GM18517 (cell line): ENCODE data around the gene TMEM132D.

Source experiments
- ATAC-seq: cut with Tn5 transposase; IDR thresholded peaks from one replicate; pipeline ENCODE4 v1.9.1; 2021; ENCODE audit warnings: mild to moderate bottlenecking, moderate library complexity; ENCODE audit not compliant: unreplicated experiment

Gene TMEM132D

DNA sequence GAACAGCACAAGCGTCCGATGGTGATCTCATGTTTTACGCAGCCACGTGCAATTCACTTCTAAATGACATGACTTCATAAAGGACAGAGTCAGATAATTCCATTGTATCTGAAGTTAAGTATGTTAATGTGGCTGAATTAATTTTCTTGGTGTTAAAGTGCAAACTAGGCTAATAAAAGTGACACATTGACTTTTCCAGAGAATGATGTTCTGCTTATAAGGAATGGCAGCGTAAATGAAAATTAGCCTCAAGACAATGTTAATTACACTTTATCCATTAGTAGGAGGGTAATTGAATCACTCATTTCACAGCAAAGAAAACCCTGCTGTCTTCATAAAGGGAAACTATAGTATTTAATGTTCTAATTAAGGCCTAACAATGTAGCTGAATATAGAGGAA is 624.1 kb downstream of the TMEM132D start:
- no peak for ATAC-seq

DNA sequence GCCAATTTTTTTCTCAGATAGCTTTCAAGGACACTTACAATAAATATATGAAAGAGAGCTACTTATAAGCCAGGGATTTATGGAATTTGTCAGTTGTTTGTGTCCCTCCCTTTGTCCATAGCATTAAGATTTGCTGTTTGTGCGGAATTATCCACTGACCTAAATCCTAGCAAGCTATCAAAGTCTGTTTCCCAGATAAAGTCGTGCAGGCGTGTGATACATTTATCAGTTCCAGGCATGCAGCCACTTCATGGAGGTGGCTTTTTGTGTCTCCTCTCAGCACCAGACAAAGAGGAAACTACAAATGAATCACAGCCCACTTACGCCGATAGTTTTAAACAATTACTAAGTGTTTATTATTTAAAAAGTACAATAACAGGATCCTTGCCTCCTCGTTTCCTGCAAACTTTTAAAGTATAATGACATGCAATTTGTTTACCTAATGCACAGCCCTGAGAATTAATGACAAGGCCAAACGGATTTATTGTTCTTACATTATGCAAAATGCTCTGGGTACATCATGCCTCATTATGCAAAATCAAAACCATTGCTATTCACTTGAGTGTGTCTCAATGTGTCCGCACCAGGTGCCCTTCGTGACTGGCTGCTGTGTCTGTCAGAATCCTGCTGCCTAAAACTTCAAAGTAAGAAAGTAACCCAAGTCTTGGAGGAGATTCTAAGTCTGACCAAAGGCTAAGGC is 627.3 kb downstream of the TMEM132D start:
- ATAC-seq = no peak

DNA sequence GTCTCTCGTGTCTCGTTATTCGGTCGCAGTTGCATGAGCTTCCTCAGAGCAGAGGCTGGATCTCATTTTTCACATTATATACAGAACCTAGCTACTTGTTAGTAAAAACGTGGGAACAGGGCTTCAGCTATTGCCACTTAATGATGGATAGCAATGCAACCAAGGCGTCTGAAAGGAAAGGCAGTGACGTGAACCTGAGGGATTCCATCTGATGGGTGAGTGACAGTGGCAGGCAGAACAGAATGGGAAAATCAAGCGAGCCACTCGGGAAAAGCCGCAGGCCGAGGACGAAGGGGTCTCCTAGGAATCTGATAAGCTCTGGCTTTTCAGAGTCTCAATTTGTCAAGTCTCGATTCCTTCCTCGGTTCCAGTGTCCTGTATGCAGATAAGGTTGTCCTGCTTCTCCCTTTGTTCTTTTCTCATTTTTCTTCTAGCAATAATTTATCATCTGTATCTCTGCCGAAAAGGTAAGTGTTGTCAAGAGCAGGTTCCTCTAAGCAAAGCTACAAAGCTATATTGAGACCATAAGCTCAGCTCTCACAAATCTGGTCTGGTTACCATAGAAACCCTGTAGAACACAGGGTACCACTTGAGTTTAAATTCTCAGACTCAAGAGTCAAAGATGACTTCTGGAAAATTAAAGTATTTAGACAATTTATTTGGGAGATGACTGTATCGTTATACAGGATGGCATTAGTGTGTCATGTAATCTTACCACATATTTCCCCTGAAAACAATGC is 633.9 kb downstream of the TMEM132D start:
- no peak for ATAC-seq

DNA sequence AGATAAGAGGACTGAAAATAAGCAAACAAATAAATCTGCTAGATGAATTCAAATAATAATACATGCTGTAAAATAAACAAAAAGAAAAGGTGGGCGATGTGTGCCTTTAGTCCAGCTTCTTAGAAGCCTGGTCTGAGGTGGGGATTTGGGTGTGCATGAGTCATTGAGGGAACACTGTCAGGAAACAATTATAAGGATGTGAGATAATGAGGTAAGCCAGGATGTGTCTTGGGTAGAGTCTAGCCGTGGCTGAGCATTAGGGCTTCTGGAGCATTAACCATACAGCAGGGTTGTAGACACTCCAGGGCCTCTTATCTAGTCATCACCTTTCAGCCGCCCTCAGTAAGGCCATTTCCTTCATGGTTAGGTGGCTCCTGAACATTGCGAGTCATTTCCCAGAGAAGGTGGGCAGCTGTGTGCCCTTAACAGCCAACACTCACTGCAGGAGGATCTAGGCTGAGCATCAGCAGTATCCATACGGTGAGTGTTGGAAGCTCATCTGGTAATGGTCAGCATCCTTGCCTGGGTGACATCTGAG is 645.0 kb downstream of the TMEM132D start:
- ATAC-seq = no peak

DNA sequence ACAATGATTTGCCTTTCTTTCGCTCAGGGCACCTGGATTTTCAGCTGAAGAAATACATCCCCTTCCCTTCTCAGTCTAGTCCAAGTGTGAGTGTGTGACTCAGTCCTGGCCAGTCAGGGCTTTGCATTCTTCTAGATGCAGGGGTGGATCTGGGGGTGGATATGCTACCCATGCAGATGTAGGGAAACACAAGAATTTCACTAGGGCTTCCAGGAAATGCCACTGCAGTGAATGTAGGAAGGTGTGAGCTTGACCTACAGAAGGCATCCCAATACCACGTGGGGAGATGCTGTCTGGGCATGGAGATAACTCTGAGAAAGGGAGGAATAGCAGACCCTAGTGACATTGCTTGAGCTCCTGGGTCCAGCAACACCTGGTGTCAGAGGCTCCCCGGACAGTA is 646.3 kb downstream of the TMEM132D start:
- no peak for ATAC-seq

DNA sequence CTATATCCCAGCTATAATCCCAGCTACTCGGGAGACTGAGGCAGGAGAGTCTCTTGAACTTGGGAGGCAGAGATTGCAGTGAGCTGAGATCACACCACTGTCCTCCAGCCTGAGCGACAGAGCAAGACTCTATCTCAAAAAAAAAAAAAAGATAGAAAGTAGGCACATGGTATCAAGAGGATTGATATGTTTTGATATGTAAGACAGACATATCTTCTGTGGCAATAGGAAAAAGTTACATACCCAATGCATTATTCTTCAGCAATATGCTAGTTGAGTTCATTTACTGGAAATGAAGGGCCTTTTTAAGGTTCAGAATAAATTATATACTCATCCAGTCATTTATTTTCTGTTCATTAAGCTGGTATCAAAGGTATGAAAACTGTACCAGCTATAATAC is 657.2 kb downstream of the TMEM132D start:
- ATAC-seq = no peak

DNA sequence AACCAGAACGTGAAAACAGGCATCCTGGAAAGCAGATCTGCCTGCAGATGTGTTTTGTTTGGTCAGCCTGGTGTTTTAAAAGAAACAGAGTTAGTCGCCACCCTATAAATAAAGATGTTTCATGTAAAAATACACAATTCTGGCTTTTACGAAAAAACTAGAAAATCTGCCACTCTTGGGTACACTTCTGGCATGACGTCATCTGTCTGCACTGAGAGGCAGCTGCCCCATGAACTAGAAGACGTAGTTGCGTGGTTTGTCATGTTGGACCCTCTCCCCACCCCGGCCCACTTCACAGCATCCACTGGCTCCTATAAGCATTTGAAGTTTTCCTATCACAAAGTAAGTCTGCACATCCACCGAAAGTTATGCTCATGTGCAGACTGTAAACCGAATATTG is 658.1 kb downstream of the TMEM132D start:
- no peak for ATAC-seq

DNA sequence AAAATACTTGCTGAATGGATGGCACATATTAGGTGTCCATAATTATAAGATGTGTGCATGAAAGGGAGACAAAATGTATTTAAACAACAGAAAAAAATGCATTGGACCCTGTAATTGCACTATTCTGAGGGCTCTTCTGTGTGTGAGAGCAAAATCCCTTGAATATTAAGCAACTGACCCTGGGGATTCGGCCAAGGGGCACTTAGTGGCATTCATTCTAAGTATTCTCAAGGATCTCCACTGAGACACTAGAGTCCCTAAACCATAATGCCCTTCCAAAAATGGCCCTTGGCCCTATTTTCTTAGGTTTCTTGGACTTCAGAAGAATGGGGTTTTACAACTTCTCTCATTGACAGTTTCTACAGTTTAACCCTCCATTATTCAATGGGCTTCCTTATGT is 662.0 kb downstream of the TMEM132D start:
- no peak for ATAC-seq

DNA sequence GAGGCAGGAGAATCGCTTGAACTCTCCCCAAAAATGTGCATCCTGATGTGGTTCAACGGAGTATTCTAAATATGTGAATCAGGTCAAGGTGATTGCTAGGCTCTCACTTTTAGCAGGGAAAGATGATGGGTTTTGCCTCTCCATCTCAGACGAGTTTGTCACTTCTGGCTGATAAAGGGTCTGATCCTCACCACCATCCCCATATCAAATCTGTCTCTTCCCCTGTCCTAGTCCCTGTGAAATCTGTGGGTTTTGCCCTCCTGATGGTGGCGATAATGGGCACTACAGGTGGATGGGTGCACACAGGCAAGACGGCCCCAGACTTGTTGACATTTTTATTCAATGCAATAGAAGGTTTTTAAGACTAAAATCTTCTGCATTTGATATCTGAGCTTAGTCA is 665.9 kb downstream of the TMEM132D start:
- ATAC-seq = no peak

DNA sequence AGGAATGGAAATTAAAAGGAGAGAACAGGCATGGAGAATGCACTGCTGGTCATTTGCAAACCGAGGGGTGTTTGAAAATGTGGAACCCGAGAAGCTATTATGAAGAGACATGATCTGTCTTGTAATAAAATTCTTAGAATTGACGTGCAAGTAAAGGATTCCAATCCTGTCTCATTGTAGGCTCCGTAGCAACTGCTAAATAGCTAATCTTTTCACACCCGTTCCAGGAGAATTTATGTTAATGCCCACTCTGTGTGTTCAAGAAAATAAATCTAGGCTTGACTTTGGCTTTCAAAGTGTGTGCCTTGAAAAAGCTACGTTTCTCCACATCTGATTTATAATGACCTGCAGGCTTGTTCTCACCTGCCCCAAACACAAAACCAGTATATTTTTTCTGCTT is 669.6 kb downstream of the TMEM132D start:
- no peak for ATAC-seq

DNA sequence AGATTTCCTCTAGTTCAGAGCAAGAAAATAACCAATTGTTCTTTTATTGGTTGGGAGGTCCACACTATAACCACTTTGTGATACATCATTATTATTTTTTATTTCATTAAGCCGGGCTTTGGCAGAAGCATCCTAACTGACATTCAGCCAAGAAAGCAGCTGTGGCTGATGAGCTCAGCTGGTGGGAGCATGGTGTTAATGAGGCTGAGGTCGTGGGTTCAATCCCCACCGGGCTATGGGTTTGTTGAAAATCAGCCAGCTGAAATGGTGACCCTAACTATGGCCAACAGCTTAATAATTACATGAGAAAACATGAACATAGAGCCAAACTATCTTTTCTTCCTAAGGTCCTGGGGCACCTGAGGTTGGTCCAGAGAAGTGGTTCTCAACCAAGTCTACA is 672.3 kb downstream of the TMEM132D start:
- ATAC-seq = no peak

DNA sequence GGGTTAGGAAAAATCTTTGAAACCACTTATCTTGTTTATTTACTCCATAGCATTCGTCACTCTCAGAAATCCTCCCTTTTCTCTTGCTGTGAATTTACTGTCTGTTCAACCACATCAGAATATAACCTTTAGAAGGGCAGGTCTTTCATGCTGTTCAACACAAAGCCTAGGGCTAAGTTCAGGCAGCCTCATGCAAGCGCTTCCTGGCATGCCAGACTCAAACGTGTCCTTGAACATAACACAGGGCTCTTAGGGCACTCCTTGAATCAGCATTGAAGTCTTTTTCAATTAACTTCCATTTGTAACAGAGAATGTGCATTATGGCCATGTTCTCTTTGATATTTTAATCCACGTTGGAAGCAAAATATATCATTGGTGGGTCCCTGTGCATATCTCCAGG is 672.8 kb downstream of the TMEM132D start:
- ATAC-seq = no peak

DNA sequence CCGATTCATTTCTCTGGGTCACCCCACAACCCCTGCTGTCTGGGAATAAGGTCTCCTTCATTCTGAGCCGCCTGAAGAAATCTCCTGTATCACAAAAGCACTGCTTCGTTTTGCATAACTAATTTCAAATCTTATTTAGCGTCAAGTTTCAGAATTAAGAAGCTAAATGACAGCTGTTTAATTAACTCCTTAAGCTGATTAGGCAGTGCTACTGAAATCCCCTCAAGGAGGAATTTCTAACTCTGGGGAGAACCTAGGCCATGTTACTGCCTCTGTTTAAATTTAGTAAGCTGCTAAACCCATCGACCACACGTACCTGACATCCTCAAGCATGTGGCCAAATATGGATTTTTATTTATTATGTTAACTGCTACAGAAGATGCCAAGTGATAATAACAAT is 677.0 kb downstream of the TMEM132D start:
- no peak for ATAC-seq

DNA sequence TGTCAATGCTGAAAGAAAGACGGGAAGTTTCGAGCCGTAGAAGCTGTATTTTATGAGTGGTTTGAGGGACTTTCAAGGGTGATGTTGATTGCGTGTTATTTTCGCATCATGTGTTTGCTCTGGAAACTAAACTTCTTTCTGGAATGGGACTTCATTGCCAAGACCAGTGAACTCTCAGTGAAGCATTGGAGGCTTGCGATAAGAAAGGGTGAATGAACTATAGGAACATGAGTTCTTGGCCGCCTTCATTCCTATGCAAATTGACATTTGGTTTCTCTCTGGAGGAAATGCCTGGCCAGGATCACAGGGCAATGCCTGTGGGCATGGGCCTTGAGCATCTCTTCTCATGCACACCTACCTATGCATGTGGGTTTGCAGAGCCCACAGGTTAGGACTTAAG is 677.8 kb downstream of the TMEM132D start:
- no peak for ATAC-seq

DNA sequence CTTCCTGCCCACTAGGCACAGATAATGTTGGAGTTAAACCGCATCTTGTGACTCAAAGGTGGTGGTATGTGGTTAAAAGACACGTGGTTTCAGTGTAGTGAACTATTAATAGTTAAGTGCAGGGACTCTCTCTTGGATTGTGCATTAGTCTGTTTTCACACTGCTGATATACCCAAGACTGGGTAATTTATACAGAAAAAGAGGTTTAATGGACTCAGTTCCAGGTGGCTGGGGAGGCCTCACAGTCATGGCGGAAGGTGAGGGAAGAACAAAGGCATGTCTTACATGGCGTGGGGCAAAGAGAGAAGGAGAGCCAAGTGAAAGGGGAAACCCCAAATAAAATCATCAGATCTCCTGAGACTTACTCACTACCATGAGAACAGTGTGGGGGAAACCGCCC is 688.3 kb downstream of the TMEM132D start:
- ATAC-seq = no peak

DNA sequence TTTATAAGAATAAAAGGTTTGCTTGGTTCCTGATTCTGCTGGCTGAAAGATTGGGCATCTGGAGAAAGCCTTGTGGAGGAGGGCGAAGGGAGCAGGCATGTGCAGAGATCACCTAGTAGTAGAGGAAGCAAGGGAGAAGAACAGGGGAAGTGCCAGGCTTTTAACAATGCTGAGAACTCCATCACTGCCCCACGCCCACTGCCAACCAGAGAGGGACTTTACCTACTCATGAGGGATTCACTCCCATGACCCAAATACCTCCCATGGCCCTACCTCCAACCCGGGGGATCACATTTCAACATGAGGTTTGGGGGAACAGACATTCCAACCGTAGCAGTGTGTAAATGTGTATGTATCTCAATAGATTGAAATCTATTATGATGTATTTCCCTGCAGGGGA is 690.3 kb downstream of the TMEM132D start:
- ATAC-seq = no peak

DNA sequence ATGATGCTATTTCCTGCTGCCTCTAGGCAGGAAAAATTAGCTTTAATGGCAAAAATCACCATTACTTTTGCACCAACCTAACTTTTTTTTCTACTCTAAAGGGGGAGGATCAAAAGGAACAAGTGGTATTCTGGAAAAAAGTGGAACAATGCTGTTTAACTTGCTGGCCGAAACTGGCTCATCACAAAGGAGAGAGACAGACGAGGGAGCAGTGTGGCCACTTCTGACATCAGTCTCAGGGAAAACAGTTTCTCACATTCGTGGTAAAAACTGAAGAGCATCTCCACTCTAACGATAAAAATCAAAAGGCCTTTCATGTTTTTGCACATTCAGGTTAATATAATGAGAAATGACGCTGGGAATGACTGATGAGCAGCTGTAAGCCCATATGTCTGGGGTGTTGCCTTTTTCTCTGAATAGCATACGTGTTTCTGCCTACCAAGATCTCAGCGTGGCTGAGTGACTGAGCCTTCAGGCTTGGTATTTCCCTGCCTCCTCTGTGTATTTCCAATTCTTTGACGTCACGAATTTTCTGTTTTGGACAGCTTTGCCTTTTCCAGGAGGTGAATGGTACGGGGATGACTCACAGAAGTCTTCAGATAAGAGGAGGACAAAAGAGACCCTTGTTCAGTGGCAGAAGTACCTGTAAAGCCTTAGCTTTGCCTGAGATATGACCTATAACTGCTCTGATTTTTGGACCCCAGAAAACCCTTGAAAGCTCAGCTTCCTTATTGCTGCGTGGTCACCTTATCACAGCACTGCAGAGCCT is 691.8 kb downstream of the TMEM132D start:
- no peak for ATAC-seq

DNA sequence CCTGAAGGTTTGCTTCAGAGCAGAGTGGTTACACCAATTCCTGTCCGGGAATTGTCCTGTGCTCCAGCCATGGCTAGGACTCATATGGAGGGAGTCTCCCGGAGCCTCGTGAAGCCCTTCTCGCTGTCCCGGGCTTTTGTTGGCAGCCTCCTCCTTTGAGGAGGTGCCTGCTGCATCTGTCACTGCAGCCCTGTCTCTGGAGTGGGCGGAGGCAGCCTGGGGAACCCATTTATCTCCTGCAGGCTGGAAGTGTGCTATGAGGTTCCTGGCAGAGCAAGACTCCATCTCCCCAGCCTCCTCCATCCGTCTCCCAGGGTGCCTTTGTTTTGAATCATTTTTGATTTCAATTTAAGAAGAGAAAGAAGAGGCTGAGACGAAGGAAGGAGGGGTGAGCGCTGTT is 695.3 kb downstream of the TMEM132D start:
- ATAC-seq = no peak

DNA sequence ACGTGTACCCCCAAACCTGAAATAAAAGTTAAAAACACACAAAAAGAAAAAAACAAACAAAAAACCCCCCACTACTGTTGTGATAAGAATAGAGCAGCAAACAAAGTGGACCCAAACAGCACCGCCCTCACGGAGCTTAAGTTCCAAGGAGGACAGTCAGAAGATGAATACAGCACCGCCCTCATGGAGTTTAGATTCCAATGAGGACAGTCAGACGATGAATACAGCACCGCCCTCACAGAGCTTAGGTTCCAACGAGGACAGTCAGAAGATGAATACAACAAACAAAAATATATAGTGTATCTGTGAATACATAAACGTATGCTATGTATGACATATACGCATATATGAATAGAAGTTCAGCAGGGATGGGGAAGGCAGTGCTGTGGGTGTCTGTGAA is 696.7 kb downstream of the TMEM132D start:
- no peak for ATAC-seq

DNA sequence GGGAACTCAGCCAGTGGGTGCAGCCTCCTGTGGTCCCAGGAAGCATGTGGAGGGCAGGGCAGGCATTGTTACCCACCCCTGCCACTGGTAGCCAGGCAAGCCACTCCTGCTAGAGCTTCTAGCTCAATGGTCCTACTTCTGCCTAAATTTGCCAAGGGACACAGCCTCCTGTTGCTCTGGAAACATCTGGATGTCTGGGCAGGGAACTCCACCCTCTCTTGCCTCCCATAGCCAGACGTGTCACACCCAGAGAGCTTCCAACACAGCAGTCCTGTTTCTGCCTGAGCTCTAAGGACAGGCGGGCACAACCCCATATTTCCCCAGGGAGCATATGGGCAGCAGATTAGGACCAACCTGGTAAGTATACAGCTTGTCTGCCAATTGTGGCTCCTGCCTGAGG is 700.4 kb downstream of the TMEM132D start:
- ATAC-seq = no peak

DNA sequence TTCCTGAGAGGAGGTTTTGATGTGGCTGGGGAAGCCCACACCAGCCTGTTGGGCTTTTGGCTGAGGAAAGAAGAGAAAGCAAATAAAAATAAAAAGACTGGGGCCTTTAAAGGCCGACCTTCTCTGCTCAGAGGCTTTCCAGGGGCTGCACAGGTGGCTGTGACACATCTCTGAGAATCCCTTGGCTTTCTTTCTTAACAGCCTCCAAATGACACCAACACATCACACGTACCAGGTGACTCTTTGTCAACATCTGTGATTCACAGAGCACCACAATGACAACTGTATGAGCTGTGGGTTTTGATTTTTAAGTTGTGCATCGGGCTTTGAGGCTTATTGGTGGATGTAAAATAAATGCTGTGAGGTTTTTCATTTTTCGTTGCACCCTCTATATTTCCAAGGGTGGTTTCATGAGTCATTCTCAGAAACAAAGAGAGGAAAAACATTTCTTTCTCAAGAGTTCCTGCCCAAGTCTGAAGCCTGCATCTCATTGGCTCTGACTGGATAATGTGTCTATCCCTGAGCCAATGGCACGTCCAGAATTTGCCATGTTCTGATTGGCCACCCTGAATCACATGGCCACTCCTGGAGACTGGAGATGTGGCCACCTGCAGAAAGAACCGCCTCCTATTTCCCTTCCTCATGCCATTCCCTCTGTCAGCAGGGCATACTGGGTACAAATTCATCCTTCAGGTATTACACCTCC is 701.6 kb downstream of the TMEM132D start:
- no peak for ATAC-seq
